CD14-positive monocyte (primary cell): ENCODE results near the gene PRKCA. TPM values are rescaled to one million over a fixed set of nuclear protein-coding genes. Genes with fewer than 3 reads are reported as not detected.

ENCODE experiments used
- DNase-seq, 3 donors: peaks; one replicate each; pipeline ENCODE4 v3.0.0-alpha.2; 2011 to 2022
- H2AFZ ChIP-seq: 2 replicates; pipeline ENCODE4 v1.6.0; 2012; ENCODE audit warnings: mild to moderate bottlenecking, low read depth, low read length, inconsistent platforms; ENCODE audit not compliant: insufficient read depth, poor library complexity, severe bottlenecking
- H3K27ac ChIP-seq, 2 donors: 1 replicate in 1 of 2; 2 replicates in 1 of 2; pipeline ENCODE4 v1.5.1; 2012 to 2013; ENCODE audit warnings: low read length in 2 of 2, control low read depth in 1 of 2, inconsistent platforms in 1 of 2, low read depth in 1 of 2, mild to moderate bottlenecking in 1 of 2
- H3K27me3 ChIP-seq, 2 donors: one replicate each; pipeline versions ENCODE4 v1.6.0 to v1.6.1; 2011 to 2013; ENCODE audit warnings: low read length in 2 of 2; ENCODE audit not compliant: control insufficient read depth in 2 of 2, insufficient read depth in 2 of 2
- H3K36me3 ChIP-seq, 2 donors: replicated peaks in 1 of 2; 1 replicate in 1 of 2; 2 replicates in 1 of 2; pipeline versions ENCODE4 v1.5.1 to v1.6.1; 2012 to 2013; ENCODE audit warnings: low read length in 2 of 2, control low read depth in 1 of 2, inconsistent platforms in 1 of 2, mild to moderate bottlenecking in 1 of 2; ENCODE audit not compliant: insufficient read depth in 2 of 2, control insufficient read depth in 1 of 2
- H3K4me1 ChIP-seq, 2 donors: 1 replicate in 1 of 2; 2 replicates in 1 of 2; pipeline versions ENCODE4 v1.5.1 to v1.6.1; 2012 to 2013; ENCODE audit warnings: low read length in 2 of 2, control low read depth in 1 of 2, inconsistent platforms in 1 of 2, mild to moderate bottlenecking in 1 of 2, moderate library complexity in 1 of 2; ENCODE audit not compliant: insufficient read depth in 2 of 2, control insufficient read depth in 1 of 2
- H3K4me2 ChIP-seq: replicated peaks from 2 replicates; pipeline ENCODE3; 2012; ENCODE audit warnings: low read length, moderate library complexity, mild to moderate bottlenecking; ENCODE audit not compliant: poor library complexity, severe bottlenecking; ENCODE audit errors: extremely low read depth
- H3K4me3 ChIP-seq, 3 experiments: fragments of 200-600 bp in 1 of 3; sonication (generic) in 1 of 3; replicated peaks in 1 of 3; 1 replicate in 2 of 3; 2 replicates in 1 of 3; pipeline ENCODE4 v1.5.1; 2011 to 2013; ENCODE audit warnings: low read length in 3 of 3, mild to moderate bottlenecking in 3 of 3, control low read depth in 2 of 3, low read depth in 2 of 3, inconsistent platforms in 1 of 3, moderate library complexity in 1 of 3
- H3K79me2 ChIP-seq: 2 replicates; pipeline ENCODE4 v1.6.0; 2012; ENCODE audit warnings: mild to moderate bottlenecking, control low read depth, inconsistent platforms, low read length, moderate library complexity; ENCODE audit not compliant: insufficient read depth
- H3K9ac ChIP-seq: 2 replicates; pipeline ENCODE4 v1.6.0; 2017; ENCODE audit warnings: low read length, mild to moderate bottlenecking; ENCODE audit not compliant: insufficient read depth, poor library complexity, severe bottlenecking
- H3K9me3 ChIP-seq, 2 donors: replicated peaks in 1 of 2; 1 replicate in 1 of 2; 2 replicates in 1 of 2; pipeline versions ENCODE4 v1.5.1 to v1.6.1; 2012 to 2013; ENCODE audit warnings: low read length in 2 of 2, control low read depth in 1 of 2; ENCODE audit not compliant: control insufficient read depth in 1 of 2, insufficient read depth in 1 of 2
- H4K20me1 ChIP-seq: 2 replicates; pipeline ENCODE4 v1.6.0; 2012; ENCODE audit warnings: mild to moderate bottlenecking, low read length, control low read depth, moderate library complexity; ENCODE audit not compliant: insufficient read depth
- H3K27ac Mint-ChIP-seq, 7 donors: one replicate each; pipeline ENCODE4 v1.8.0; 2020; ENCODE audit warnings: mild to moderate bottlenecking in 7 of 7, mixed read lengths in 7 of 7, moderate library complexity in 6 of 7, inconsistent platforms in 2 of 7
- H3K27me3 Mint-ChIP-seq, 3 donors: one replicate each; pipeline ENCODE4 v1.8.0; 2021 to 2022; ENCODE audit warnings: low read depth in 3 of 3, mild to moderate bottlenecking in 3 of 3, mixed read lengths in 3 of 3, moderate library complexity in 3 of 3, inconsistent platforms in 1 of 3
- H3K36me3 Mint-ChIP-seq, 2 donors: one replicate each; pipeline ENCODE4 v1.8.0; 2020; ENCODE audit warnings: mixed read lengths in 2 of 2, inconsistent platforms in 1 of 2, mild to moderate bottlenecking in 1 of 2
- H3K4me1 Mint-ChIP-seq: one replicate; pipeline ENCODE4 v1.8.0; 2020; ENCODE audit warnings: mild to moderate bottlenecking, mixed read lengths
- H3K4me3 Mint-ChIP-seq, 2 donors: one replicate each; pipeline ENCODE4 v1.8.0; 2020; ENCODE audit warnings: mild to moderate bottlenecking in 2 of 2, mixed read lengths in 2 of 2, moderate library complexity in 1 of 2
- H3K9me3 Mint-ChIP-seq, 7 donors: one replicate each; pipeline ENCODE4 v1.8.0; 2020 to 2022; ENCODE audit warnings: mixed read lengths in 7 of 7, mild to moderate bottlenecking in 6 of 7, moderate library complexity in 6 of 7, inconsistent platforms in 2 of 7
- WGBS: methylation state at CpG from one replicate; pipeline ENCODE4 v1.1.5; 2013; ENCODE audit warnings: missing lambda C conversion rate; ENCODE audit not compliant: insufficient coverage; 5-methylcytosine and 5-hydroxymethylcytosine counted together
- intact Hi-C, 2 donors: fragments of 100-400 bp; cut with micrococcal nuclease; formaldehyde crosslinking; loops; one replicate each; pipeline versions ENCODE4 v1.15.0 to v1.15.1; 2023
- polyA plus RNA-seq, 3 donors: library from polyadenylated mRNA; depleted of rRNA in 1 of 3; unstranded in 2 of 3; stranded (reverse) in 1 of 3; fragments of 300-500 nt in 2 of 3; fragments of >200 nt in 1 of 3; fragmentation: Illumina TruSeq in 2 of 3; gene quantifications; 1 replicate in 2 of 3; 2 replicates in 1 of 3; pipeline ENCODE4 v1.2.3, GENCODE V29; 2012 to 2021
- TF ChIP-seq, protein P1 (sequence below): fragments of 200-600 bp; IDR thresholded peaks from one replicate; pipeline ENCODE4 v1.8.0; 2022; ENCODE audit warnings: antibody characterized with exemption, mild to moderate bottlenecking

Gene PRKCA
- polyA plus RNA-seq, 3 donors = 0.22 to 7.1 (median 0.30) TPM

GRCh38 chr17:66695098-66695497, 392.7 kb downstream of the PRKCA start:
- Mint-ChIP-seq H3K27ac (no peak overlapping the region), H3K9me3 (peaks cover 11 to 24% (median 18%) of the 10 kb centered on the region in 7 donors), H3K36me3 (peaks cover 62 to 69% of the 10 kb centered on the region in 2 donors), H3K4me1 (peaks cover 7% of the 10 kb centered on the region), H3K4me3 (no peak overlapping the region), H3K27me3 (peaks cover 0 to 3% (median 0%) of the 10 kb centered on the region in 3 donors)
- Histone ChIP-seq H3K4me3 (no peak overlapping the region), H3K79me2 (no peaks in the 10 kb centered on the region), H3K4me1 (peaks cover 0 to 5% of the 10 kb centered on the region in 2 donors), H3K27me3 (no peaks in the 10 kb centered on the region), H3K9ac (no peak overlapping the region), H2AFZ (no peak overlapping the region), H4K20me1 (no peaks in the 10 kb centered on the region), H3K9me3 (peaks cover 13 to 19% of the 10 kb centered on the region in 2 donors), H3K4me2 (no peak overlapping the region), H3K36me3 (peaks cover 15 to 63% of the 10 kb centered on the region in 2 donors), H3K27ac (no peak overlapping the region)
- 100% methylated on average over 1 of the region's 5 CpGs for WGBS
- intact Hi-C loops = no loop called here
- TF ChIP-seq, protein P1, sequence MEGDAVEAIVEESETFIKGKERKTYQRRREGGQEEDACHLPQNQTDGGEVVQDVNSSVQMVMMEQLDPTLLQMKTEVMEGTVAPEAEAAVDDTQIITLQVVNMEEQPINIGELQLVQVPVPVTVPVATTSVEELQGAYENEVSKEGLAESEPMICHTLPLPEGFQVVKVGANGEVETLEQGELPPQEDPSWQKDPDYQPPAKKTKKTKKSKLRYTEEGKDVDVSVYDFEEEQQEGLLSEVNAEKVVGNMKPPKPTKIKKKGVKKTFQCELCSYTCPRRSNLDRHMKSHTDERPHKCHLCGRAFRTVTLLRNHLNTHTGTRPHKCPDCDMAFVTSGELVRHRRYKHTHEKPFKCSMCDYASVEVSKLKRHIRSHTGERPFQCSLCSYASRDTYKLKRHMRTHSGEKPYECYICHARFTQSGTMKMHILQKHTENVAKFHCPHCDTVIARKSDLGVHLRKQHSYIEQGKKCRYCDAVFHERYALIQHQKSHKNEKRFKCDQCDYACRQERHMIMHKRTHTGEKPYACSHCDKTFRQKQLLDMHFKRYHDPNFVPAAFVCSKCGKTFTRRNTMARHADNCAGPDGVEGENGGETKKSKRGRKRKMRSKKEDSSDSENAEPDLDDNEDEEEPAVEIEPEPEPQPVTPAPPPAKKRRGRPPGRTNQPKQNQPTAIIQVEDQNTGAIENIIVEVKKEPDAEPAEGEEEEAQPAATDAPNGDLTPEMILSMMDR = no peak
- DNase-seq = no peak

DNA sequence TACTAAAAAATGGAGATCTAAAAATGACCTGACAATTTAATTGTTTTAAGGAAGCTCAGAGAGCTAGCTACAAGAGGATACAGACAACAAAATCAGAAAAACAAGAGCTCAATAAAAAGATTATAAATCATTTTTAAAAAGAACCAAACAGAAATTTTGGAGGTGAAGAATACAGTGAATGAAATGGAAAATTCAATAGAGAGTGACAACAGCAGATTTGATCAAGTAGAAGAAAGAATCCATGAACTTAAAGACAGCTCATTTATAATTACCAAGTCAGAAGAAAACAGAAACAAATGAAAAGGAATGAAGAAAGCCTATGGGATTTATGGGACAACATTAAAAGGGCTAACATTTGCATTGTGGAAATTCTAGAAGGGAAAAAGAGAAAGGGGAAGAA, 395.9 kb downstream of the PRKCA start:
- TF ChIP-seq, protein P1 = no peak
- Mint-ChIP-seq H3K36me3 (peaks cover 41 to 43% of the 10 kb centered on the region in 2 donors), H3K4me1 (no peaks in the 10 kb centered on the region), H3K9me3 (peaks cover 11 to 24% (median 18%) of the 10 kb centered on the region in 7 donors), H3K27me3 (peaks cover 0 to 3% (median 0%) of the 10 kb centered on the region in 3 donors), H3K27ac (no peak overlapping the region), H3K4me3 (no peak overlapping the region)
- Histone ChIP-seq H3K79me2 (no peaks in the 10 kb centered on the region), H3K9me3 (peaks cover 13 to 19% of the 10 kb centered on the region in 2 donors), H3K4me1 (no peaks in the 10 kb centered on the region), H4K20me1 (no peaks in the 10 kb centered on the region), H3K4me2 (no peak overlapping the region), H3K9ac (no peak overlapping the region), H3K36me3 (peaks cover 15 to 39% of the 10 kb centered on the region in 2 donors), H3K4me3 (no peak overlapping the region), H3K27ac (no peak overlapping the region), H3K27me3 (no peaks in the 10 kb centered on the region), H2AFZ (no peak overlapping the region)
- intact Hi-C loops = no loop called here
- DNase-seq = no peak
